ENCODE results near the gene EPB41L4A. TPM values are rescaled to one million over a fixed set of nuclear protein-coding genes. Genes with fewer than 3 reads are reported as not detected.

Gene EPB41L4A
- total and polyA plus RNA-seq, 8 donors: 4.4 to 77.6 (median 12.1) TPM

GRCh38 chr5:112203229-112203628, 215.8 kb downstream of the EPB41L4A start:
- Histone ChIP-seq H3K9me3 (no peaks in the 10 kb centered on the region), H3K36me3 (peaks cover 0 to 43% (median 22%) of the 10 kb centered on the region in 4 donors), H3K27me3 (no peaks in the 10 kb centered on the region), H3K27ac (no peak overlapping the region), H3K4me1 (no peaks in the 10 kb centered on the region), H3K4me3 (no peak overlapping the region)
- 86 to 91% (median 89%) methylated on average over 4 of the region's 4 CpGs for WGBS, 5 donors
- DNase-seq: no peak
- intact Hi-C loops (cut with DNase I; ENCODE audit: low total_unique reads): loop anchor here (10.0 kb wide), 1 partner anchor 212 kb away; the partner anchor contains the start of gene EPB41L4A
- no peak for TF ChIP-seq POLR2A (IDR thresholded peaks at IDR 0.05)

- Histone ChIP-seq H3K9me3 (no peaks in the 10 kb centered on the region), H3K36me3 (peaks cover 0 to 43% (median 22%) of the 10 kb centered on the region in 4 donors), H3K4me1 (no peaks in the 10 kb centered on the region), H3K27me3 (no peaks in the 10 kb centered on the region), H3K4me3 (no peak overlapping the region), H3K27ac (no peak overlapping the region)
- TF ChIP-seq EP300 (IDR thresholded peaks at IDR 0.05) (no peak), POLR2A (IDR thresholded peaks at IDR 0.05) (no peak), POLR2AphosphoS5 (IDR thresholded peaks at IDR 0.05) (no peak), CTCF (IDR thresholded peaks at IDR 0.05) (no peak)
- intact Hi-C loops (cut with DNase I; ENCODE audit: low total_unique reads): loop anchor here (10.0 kb wide), 1 partner anchor 212 kb away; the partner anchor contains the start of gene EPB41L4A
- WGBS, 5 donors: 92 to 98% (median 97%) methylated on average over 2 of the region's 2 CpGs
- DNase-seq: peak in 1 of 2 donors; percentile 8
Measured at GRCh38 chr5:112202694-112203093, 216.4 kb downstream of the EPB41L4A start.

GRCh38 chr5:112201141-112201540, 217.9 kb downstream of the EPB41L4A start:
- Histone ChIP-seq H3K4me1 (no peaks in the 10 kb centered on the region), H3K27me3 (no peaks in the 10 kb centered on the region), H3K9me3 (no peaks in the 10 kb centered on the region), H3K27ac (no peak overlapping the region), H3K36me3 (peaks cover 0 to 43% (median 22%) of the 10 kb centered on the region in 4 donors), H3K4me3 (no peak overlapping the region)
- WGBS, 5 donors: 86 to 94% (median 93%) methylated on average over 3 of the region's 3 CpGs
- no peak for TF ChIP-seq EP300 (IDR thresholded peaks at IDR 0.05)
- intact Hi-C loops (cut with DNase I; ENCODE audit: low total_unique reads): loop anchor here (10.0 kb wide), 1 partner anchor 214 kb away; the partner anchor contains the start of gene EPB41L4A
- DNase-seq: no peak

- TF ChIP-seq CTCF (IDR thresholded peaks at IDR 0.05) (no peak), EP300 (IDR thresholded peaks at IDR 0.05) (no peak), POLR2A (IDR thresholded peaks at IDR 0.05) (no peak), POLR2AphosphoS5 (IDR thresholded peaks at IDR 0.05) (no peak)
- no peak for DNase-seq
- Histone ChIP-seq H3K27ac (no peak overlapping the region), H3K4me3 (no peak overlapping the region), H3K27me3 (no peaks in the 10 kb centered on the region), H3K9me3 (no peaks in the 10 kb centered on the region), H3K36me3 (peaks cover 0 to 46% (median 27%) of the 10 kb centered on the region in 4 donors), H3K4me1 (no peaks in the 10 kb centered on the region)
- intact Hi-C loops (cut with DNase I; ENCODE audit: low total_unique reads): loop anchor here (10.0 kb wide), 1 partner anchor 215 kb away; the partner anchor contains the start of gene EPB41L4A
- 72 to 94% (median 84%) methylated on average over 3 of the region's 3 CpGs for WGBS, 5 donors
Measured at GRCh38 chr5:112200131-112200530, 218.9 kb downstream of the EPB41L4A start.

GRCh38 chr5:112196584-112196983, 222.5 kb downstream of the EPB41L4A start:
- 74 to 85% (median 81%) methylated on average over 3 of the region's 3 CpGs for WGBS, 5 donors
- intact Hi-C loops (cut with DNase I; ENCODE audit: low total_unique reads): no loop called here
- H3K27ac ChIP-seq: no peak overlapping the region
- no peaks in the 10 kb centered on the region for H3K9me3 ChIP-seq
- peaks cover 0 to 46% (median 23%) of the 10 kb centered on the region in 4 donors for H3K36me3 ChIP-seq
- no peaks in the 10 kb centered on the region for H3K4me1 ChIP-seq
- no peak for TF ChIP-seq POLR2AphosphoS5 (IDR thresholded peaks at IDR 0.05)
- no peak for TF ChIP-seq CTCF (IDR thresholded peaks at IDR 0.05)
- no peak for TF ChIP-seq POLR2A (IDR thresholded peaks at IDR 0.05)
- no peak for TF ChIP-seq EP300 (IDR thresholded peaks at IDR 0.05)
- no peak for DNase-seq
- H3K27me3 ChIP-seq: no peaks in the 10 kb centered on the region
- H3K4me3 ChIP-seq: no peak overlapping the region

All from stomach (tissue), 9 donors.